NCI-H146 (cell line): Measurements from ENCODE around the gene USP46.
A peak's percentile ranks its signal among the peaks of the same experiment; 100 is the strongest.

Experiments used
- DNase-seq: peaks from one replicate; lab custom pipeline; 2025; lab: John Stamatoyannopoulos, UW

Gene USP46

GRCh38 chr4:52573551-52573950 lies 85.5 kb downstream of the USP46 start:
- DNase-seq, result no peak

- DNase-seq, result no peak
Measured at GRCh38 chr4:52572936-52573485, 86.1 kb downstream of the USP46 start.

DNA sequence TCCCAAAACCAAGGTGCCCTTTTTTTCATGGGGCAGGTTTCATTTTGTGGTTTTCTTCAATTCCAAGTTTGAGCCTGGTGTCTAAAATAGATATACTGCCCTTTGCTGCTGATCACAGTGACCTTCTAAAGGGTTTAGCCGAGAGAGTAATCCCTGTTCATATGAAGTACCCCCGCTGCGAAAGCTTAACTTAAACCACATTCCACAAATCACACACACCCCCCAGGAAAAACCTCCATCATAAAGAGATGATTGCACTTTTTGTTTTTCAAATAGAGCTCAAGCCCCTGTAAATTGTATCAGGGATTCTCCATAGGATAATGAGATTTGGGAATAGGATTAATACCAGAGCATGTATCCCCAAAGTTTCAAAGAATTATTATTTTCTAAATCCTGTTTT lies 90.8 kb downstream of the USP46 start:
- DNase-seq, result no peak

DNA sequence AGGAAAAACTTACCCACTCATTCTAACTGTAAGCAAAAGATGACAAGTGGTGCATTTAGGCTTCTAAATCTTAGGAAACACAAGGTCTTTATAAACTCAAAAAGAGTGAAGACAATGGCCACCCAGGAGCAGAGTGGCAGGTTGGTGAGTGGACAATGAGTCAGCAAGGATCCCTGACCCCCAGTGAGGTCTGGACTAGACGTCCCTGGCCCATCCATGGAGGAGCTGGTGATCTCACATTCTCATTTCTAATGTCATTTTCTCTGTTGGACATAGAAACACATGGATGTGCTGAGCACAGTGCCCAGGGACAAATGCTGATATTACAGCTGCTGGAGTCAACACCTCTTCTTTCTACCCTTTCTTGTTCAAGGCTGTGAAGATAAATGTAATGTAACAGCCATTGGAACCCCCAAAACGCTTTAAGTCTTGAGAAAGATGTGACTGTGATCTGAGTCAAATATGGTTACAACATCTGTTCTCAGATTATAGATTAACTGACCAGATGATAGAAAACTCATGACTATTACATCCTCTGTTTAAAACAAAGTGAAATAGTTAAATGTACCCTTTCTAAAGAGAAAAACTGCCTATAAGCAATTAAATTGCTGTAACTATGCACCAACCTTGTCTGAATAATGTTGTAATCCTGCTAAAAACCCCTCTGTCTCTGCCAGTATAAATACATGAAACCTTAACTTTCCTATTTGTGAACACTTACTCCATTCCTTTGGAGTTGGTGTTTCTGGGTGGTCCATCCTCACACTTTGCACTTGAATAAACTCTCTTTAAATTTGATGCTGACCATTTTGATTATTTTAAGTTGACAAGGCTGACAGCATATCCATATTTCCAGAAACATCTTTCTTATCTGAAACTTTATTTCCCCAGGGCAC lies 92.7 kb downstream of the USP46 start:
- no peak for DNase-seq

- no peak for DNase-seq
Measured at GRCh38 chr4:52560844-52561280, 98.2 kb downstream of the USP46 start.

DNA sequence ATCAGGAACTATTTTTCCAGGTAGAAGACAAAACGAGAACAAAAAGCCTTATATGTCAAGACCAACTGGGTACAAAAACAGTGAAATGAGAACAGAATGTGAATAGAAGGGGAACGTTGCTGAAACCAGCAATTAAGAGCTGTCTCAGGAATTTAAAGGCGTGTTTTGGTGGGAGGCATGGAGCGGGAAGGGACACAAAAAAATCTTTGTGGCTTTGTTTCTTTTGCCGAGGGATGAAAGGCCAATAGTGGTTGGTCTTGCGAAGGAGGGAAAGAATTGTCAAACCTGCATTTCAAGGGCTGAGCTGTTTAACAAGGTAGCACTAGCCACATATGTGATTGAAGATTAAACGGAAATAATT lies 103.8 kb downstream of the USP46 start:
- DNase-seq, result no peak

DNA sequence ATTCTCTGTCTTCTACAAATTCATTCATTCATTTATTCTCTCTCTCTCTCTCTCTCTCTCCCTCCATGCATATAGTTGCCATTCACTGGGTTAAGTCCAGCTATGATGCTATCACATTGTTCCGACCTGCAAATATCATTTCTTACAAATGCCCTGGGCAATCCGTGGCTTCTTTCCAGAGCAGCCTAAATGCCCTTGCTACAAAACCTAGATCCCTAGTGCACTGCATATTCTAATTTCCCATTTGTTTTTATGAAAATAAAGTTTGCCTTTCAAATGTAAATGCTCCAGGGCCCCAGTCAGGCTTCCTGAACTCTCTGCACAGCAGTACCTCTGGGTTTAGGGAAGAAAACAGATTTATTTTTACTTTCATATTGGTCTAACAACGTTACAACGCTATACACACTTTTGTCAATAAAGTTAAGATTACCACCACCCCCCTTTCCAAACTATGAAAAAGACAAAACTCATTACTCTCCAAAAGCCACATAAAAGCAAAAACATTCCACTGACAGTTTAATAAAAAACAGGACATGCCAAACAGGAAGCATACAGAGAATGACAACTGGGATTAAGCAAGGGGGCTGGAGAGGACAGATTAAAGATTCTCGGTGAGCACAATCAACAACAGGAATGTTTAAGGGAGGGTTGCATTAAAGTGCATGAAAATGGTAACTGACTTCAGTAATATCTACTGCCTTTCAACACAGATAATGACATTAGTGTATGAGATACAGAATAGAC lies 104.3 kb downstream of the USP46 start:
- no peak for DNase-seq

DNA sequence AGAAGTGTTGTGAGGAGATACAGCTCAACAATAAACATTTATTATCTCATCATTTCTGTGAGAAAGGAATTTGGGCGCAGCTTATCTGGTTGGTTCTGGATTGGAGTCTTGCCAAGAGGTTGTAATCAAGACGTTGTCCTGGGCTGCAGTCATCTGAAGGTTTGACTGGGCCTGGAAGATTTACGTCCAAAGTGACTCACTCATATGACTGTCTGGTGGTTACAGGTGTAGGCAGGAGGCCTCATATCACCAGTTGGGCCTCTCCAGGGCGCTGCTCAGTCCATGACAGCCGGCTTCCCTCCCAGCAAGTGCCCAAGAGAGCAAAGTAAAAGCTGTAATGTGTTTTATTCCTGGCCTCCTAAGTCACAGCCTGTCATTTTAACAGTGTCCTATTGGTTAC lies 106.3 kb downstream of the USP46 start:
- DNase-seq, result no peak

DNA sequence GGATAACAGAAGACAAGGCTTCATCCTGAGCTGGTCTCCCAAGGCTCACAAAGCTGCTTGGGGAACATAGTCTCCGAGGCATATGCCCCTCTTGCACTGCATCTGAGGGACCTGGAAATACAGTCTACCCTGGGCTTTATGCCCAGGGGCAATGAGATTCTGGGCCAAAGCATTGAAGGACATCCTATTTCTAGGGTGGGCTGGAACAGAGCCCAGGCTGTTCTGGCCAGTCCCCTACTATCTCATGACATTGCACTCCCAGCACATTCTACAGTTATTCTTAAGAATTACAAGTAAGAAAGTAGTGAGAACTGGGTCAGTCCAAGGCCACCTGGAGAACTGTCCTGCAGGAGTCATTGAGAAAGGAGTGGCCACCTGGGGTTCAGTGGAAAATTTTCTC lies 107.6 kb downstream of the USP46 start:
- DNase-seq, result no peak

- no peak for DNase-seq
Measured at GRCh38 chr4:52550186-52550585, 108.9 kb downstream of the USP46 start.

GRCh38 chr4:52548818-52549570 lies 110.1 kb downstream of the USP46 start:
- DNase-seq, result no peak

DNA sequence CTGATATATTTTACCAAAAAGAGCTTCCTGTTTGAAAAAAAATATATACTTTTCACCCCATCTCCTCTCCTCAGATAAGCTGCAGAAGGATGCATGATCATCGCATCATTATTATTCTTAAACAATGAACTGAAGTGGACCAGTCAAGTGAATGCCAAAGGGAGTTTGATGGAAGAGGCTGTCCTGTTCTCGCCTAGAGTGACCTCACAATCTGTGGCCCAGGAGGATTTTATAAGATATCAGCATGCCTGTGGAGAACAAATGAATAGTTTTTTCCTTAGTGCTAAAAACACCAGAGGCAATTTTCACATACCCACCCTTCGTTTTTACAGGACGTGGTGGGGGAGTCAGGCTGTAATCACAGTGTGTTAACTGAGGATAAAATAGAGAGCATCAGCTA lies 112.7 kb downstream of the USP46 start:
- no peak for DNase-seq

- peak; percentile 61 for DNase-seq
Measured at GRCh38 chr4:52545099-52546069, 113.7 kb downstream of the USP46 start.
